Astrocyte of the cerebellum (primary cell): ENCODE data around the gene GLUD2.

ENCODE experiments used
- DNase-seq: peaks from one replicate; pipeline ENCODE4 v3.0.0-alpha.2; 2011; ENCODE audit warnings: low read depth
- H3K4me3 ChIP-seq: 2 replicates; pipeline ENCODE4 v1.5.1; 2011; ENCODE audit warnings: mild to moderate bottlenecking, low read depth, low read length, moderate library complexity
- CTCF ChIP-seq: IDR thresholded peaks from 2 replicates; pipeline ENCODE4 v1.5.1; 2012; ENCODE audit warnings: low read length, low read depth, moderate library complexity, mild to moderate bottlenecking; ENCODE audit errors: missing control alignments
- in situ Hi-C: cut with HindIII; loops from 2 replicates; pipeline ENCODE4 v1.10.0; 2017; ENCODE audit warnings: low sequenced_read_pairs

Gene GLUD2

GRCh38 chrX:121011254-121011653 is 36.2 kb upstream of the GLUD2 start:
- in situ Hi-C loops: no loop called here
- no peak overlapping the region for H3K4me3 ChIP-seq
- DNase-seq: no peak
- no peak for TF ChIP-seq CTCF

- no peak for TF ChIP-seq CTCF
Measured at GRCh38 chrX:121013897-121014455, 33.4 kb upstream of the GLUD2 start.

GRCh38 chrX:121014826-121015225 is 32.6 kb upstream of the GLUD2 start:
- no peak for DNase-seq
- H3K4me3 ChIP-seq: no peak overlapping the region
- in situ Hi-C loops: no loop called here
- no peak for TF ChIP-seq CTCF

More at GRCh38 chrX:121013897-121014455, 33.4 kb upstream of the GLUD2 start:
- in situ Hi-C loops: no loop called here
- DNase-seq: no peak
- H3K4me3 ChIP-seq: no peak overlapping the region

- no peak for TF ChIP-seq CTCF
- no peak overlapping the region for H3K4me3 ChIP-seq
- no peak for DNase-seq
- in situ Hi-C loops: no loop called here
Measured at GRCh38 chrX:121028419-121028818, 19.0 kb upstream of the GLUD2 start.

- no peak for TF ChIP-seq CTCF
- in situ Hi-C loops: no loop called here
- DNase-seq: no peak
- H3K4me3 ChIP-seq: no peak overlapping the region
Measured at GRCh38 chrX:121030083-121030482, 17.3 kb upstream of the GLUD2 start.

GRCh38 chrX:121032531-121032930 is 14.9 kb upstream of the GLUD2 start:
- H3K4me3 ChIP-seq: no peak overlapping the region
- TF ChIP-seq CTCF: no peak
- no peak for DNase-seq
- in situ Hi-C loops: no loop called here
